GM19452 (cell line): ENCODE data around the gene RSPH9.
A peak's percentile ranks its signal among the peaks of the same experiment; 100 is the strongest.

ENCODE experiments used
- ATAC-seq: cut with Tn5 transposase; IDR thresholded peaks from one replicate; pipeline ENCODE4 v1.9.1; 2021; ENCODE audit not compliant: unreplicated experiment

The RSPH9 gene

DNA sequence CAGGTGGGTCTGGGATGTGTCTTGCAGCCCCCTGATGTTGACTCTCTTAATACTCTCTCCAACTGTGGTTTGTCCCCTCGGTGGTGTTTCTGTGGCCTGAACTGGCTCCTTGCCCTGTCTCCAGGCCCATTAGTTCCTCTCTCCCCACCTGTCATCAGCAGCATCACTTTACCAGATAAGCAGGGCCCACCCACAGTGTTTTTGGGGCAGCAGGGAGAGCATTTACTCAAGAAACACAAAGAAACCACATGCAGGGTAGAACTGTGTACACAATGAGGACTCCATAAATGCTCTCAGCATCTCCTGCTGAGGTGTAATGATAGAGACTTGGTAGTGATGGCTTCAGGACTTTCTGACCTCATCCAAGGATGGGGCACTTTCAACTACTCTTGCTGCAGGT lies 62.9 kb downstream of the RSPH9 start:
- no peak for ATAC-seq

GRCh38 chr6:43708860-43709653 lies 64.2 kb downstream of the RSPH9 start:
- ATAC-seq, result no peak

GRCh38 chr6:43709654-43710303 lies 64.9 kb downstream of the RSPH9 start:
- ATAC-seq, result no peak

DNA sequence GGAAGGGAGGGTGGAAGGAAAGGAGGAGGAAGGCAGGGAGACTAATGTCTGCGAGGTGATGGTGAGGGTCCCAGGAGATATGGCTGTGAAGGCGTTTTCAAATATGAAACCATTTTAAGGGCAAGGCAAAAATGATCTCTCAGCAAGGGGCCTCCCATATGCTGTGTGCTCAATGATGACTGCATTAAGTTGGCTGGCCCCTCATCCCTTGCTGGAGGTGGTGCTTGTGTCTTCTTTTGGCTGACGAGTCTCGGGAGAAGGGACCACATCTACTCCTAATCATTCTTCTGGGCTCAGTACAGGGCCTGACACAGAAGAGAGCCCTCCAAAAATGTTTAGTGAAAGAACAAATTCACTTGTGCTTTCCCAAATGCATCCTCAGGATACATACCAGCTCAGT lies 65.7 kb downstream of the RSPH9 start:
- ATAC-seq, result no peak

GRCh38 chr6:43712579-43712978 lies 67.7 kb downstream of the RSPH9 start:
- no peak for ATAC-seq

GRCh38 chr6:43713643-43714310 lies 68.9 kb downstream of the RSPH9 start:
- no peak for ATAC-seq

DNA sequence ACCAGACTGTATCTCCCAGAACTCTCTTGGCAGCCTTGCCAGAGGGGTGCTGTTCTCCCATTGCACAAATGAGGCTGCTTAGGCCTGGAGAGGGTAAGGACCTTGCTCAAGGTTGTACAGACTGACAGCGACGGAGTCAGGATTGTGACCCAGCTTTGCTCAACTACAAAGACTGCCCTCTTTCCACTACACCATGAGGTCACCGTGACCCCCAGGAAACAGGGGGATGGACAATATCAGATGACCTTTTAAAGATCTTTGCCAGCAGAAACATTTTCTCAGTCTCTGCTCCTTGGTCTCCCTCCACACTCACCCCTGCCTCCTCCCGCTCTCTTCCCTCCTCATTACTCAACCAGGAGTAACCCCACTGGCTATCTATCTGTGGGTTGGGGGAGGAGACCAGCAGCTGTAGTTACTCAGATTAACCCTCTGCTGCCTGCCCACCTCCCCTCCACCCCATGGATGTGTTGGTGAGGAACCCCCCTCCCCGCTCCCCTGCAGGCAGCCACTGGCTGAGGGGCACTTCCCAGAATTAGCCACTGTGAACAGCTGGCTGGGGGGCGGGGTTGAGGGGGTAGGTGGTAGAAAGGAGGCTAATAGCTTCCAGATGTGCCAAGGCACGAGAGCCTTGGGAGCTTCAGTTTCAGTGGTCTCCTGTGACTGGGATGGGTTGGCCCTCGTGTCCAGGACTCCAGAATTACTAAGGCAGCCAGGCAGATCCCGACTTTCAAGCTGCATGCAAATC lies 69.6 kb downstream of the RSPH9 start:
- peak; percentile 27 for ATAC-seq

GRCh38 chr6:43715056-43715788 lies 70.4 kb downstream of the RSPH9 start:
- ATAC-seq, result peak; percentile 85

- no peak for ATAC-seq
These were observed 71.3 kb downstream of the RSPH9 start for GRCh38 chr6:43716099-43716498.

DNA sequence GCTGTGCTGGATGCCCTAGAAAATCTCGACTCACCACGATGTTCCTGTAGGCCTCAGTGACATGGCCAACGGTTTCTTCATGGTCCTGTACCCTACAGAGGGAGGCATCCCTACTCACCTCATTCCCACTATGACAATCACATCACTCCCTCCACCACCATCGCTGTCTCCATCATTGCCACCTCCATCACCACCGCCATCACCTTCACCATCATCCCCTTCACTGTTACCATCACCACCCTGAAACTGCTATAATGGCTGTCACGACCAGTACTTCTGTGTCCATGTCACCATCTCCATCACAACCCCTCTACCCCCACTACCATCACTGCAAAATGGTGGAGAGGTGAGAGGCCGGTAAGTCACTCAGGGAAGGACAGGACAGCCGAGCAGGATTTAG lies 72.6 kb downstream of the RSPH9 start:
- ATAC-seq, result no peak

DNA sequence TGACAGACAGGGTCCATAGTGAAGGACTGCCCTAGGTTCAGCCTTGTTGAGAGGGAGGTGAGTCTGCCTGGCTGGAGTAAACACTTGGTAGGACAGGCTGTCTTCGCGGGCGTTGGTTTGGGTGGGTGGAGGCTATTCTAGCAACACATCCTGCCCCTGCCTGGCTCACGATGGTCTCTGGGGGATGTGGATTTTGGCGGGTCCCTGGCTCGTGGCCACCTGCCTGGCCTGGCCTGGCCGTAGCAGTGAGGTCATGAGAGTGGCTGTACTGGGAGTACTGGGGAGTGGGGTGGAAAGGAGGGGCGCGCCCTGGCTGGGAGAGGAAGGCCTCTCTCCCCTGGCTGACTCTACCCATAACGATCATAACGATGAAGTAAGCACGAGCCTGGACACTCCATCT lies 73.0 kb downstream of the RSPH9 start:
- ATAC-seq, result no peak

GRCh38 chr6:43718387-43719105 lies 73.7 kb downstream of the RSPH9 start:
- ATAC-seq, result no peak

GRCh38 chr6:43719511-43719910 lies 74.7 kb downstream of the RSPH9 start:
- ATAC-seq, result no peak

DNA sequence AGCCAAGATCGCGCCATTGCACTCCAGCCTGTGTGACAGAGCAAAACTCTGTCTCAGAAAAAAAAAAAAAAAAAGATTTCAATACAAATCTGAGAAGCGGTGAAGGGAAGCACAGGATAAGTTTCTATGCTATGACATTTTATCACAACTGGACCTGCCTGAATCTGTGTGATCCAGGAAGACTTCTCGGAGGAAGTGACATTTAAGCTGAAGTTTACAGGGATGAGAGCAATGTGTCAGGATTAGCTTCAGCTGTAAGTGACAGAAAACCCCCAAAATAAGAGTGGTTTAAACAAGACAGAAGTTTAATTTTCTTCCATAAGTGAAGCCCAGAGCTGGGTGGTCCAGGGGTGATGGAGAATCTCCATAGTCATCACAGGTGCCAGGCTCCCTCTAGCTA lies 76.2 kb downstream of the RSPH9 start:
- no peak for ATAC-seq
